Activated CD4-positive, alpha-beta T cell treated with anti-CD3 and anti-CD28 coated beads, Interleukin-2, amount 10 ng/mL, durations not matched to agents 7 days and 5 days (primary cell): ENCODE data around the gene SAMD14. TPM values are rescaled to one million over a fixed set of nuclear protein-coding genes. Genes with fewer than 3 reads are reported as not detected.
"Not testable (repeated sequence)": the region's sequence is repeated elsewhere in the genome, so short reads cannot be mapped to it uniquely, and the experiment has no call there.

Experiments
- CTCF ChIA-PET: fragments of 350-600 bp; sonication (Branson Sonifier 250); formaldehyde crosslinking; loops from one replicate; lab custom pipeline; 2021; ENCODE audit warnings: antibody characterized with exemption; lab: Charles Lee
- POLR2A ChIA-PET: fragments of 350-600 bp; sonication (Branson Sonifier 250); formaldehyde crosslinking; loops from one replicate; lab custom pipeline; 2021; ENCODE audit warnings: antibody characterized with exemption; lab: Charles Lee
- DNase-seq: peaks from one replicate; pipeline ENCODE4 v3.0.0-alpha.2; 2020
- H3K27ac Mint-ChIP-seq: one replicate; pipeline ENCODE4 v1.8.0; 2021; ENCODE audit warnings: mild to moderate bottlenecking, moderate library complexity, mixed read lengths
- H3K27me3 Mint-ChIP-seq: one replicate; pipeline ENCODE4 v1.8.0; 2021; ENCODE audit warnings: mixed read lengths
- H3K36me3 Mint-ChIP-seq: one replicate; pipeline ENCODE4 v1.8.0; 2021; ENCODE audit warnings: low read depth, mixed read lengths
- H3K4me1 Mint-ChIP-seq: one replicate; pipeline ENCODE4 v1.8.0; 2021; ENCODE audit warnings: mixed read lengths
- H3K4me3 Mint-ChIP-seq: one replicate; pipeline ENCODE4 v1.8.0; 2021; ENCODE audit warnings: mild to moderate bottlenecking, moderate library complexity, mixed read lengths
- H3K9me3 Mint-ChIP-seq: one replicate; pipeline ENCODE4 v1.8.0; 2021; ENCODE audit warnings: mixed read lengths
- total RNA-seq, 2 experiments: library from RNA; stranded (reverse); gene quantifications; one replicate each; pipeline ENCODE4 v1.2.3, GENCODE V29; 2021

Gene SAMD14
- total RNA-seq, 2 experiments from 2014 or later, result 0.07 to 0.23 TPM

- DNase-seq, result no peak
- Mint-ChIP-seq H3K4me3 (no peak overlapping the region), H3K4me1 (no peaks in the 10 kb centered on the region), H3K9me3 (no peaks in the 10 kb centered on the region), H3K36me3 (no peaks in the 10 kb centered on the region), H3K27me3 (peaks cover under 1% of the 10 kb centered on the region), H3K27ac (peak overlapping the region; percentile 43)
- ChIA-PET POLR2A (no interaction called here), CTCF (interaction anchor here (0.7 to 2.4 kb wide), 4 partner anchors 7 to 99 kb away, joined by 3 to 7 read pairs (median 3); partner anchors contain the start of gene ITGA3)
These were observed 66.3 kb downstream of the SAMD14 start for GRCh38 chr17:50063561-50064252.

DNA sequence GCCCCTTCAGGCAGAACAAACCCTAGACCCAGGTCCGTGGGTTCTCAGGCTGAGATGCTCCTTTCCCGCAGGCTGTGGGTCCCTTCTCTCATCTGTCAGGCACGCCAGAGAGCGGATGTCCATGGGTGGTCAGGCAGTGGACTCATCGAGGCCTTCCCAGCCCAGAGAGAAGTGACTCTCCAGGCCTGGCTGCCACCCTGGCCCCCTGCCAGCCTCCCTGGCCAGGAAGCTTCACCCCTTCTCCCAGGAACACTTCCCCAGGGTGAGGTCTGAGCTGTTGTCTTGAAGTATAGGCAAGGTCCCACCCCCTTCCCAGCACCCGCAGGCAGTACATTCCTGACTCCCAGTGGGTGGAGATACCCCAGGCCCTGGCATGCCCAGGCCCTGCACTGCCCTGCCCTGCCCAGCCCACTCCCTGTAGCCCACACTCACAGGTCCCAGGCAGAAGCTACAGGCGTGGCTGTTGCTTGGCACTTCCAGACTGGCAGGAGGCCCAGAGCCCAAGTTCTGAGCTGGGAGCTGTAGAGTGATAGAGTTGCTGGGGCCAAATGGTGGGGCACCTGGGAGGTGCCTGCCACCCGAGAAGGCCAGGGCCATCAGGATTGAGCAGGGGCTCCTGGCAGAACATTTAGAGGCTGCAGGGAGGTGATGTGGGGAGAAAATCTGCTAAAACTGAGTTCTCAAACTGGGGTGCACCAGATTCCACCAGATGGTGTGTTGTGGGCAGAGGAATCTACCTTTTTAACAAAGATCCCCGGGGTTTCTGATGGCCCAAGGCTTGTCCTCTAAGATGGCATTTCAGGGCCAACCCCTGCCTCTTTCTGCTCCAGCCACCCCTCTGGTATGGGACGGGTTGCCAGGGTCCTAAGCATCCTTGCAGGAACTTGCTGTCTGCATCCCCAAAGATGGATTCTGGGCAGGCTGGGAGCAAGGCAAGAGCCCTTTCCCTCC lies 67.4 kb downstream of the SAMD14 start:
- peaks cover 7% of the 10 kb centered on the region for H3K27me3 Mint-ChIP-seq
- POLR2A ChIA-PET, result no interaction called here
- no peaks in the 10 kb centered on the region for H3K9me3 Mint-ChIP-seq
- DNase-seq, result no peak
- no peak overlapping the region for H3K4me3 Mint-ChIP-seq
- CTCF ChIA-PET, result interaction anchor here (0.8 to 1.0 kb wide), 4 partner anchors 25 to 52 kb away, joined by 3 to 4 read pairs (median 3); no protein-coding TSS in a partner anchor
- H3K27ac Mint-ChIP-seq, result no peak overlapping the region
- no peaks in the 10 kb centered on the region for H3K36me3 Mint-ChIP-seq
- peaks cover 4% of the 10 kb centered on the region for H3K4me1 Mint-ChIP-seq

GRCh38 chr17:50061713-50062045 lies 68.3 kb downstream of the SAMD14 start:
- POLR2A ChIA-PET, DNase-seq, H3K9me3 Mint-ChIP-seq, H3K4me3 Mint-ChIP-seq, H3K36me3 Mint-ChIP-seq, H3K27me3 Mint-ChIP-seq, H3K27ac Mint-ChIP-seq: not testable (repeated sequence)
- CTCF ChIA-PET, result interaction anchor here (1.6 to 1.9 kb wide), 2 partner anchors 15 to 32 kb away, joined by 5 to 6 read pairs; no protein-coding TSS in a partner anchor
- peaks cover 11% of the 10 kb centered on the region for H3K4me1 Mint-ChIP-seq

- CTCF ChIA-PET, result interaction anchor here (1.1 to 1.9 kb wide), 6 partner anchors 14 to 43 kb away, joined by 3 to 6 read pairs (median 4); no protein-coding TSS in a partner anchor
These were observed 68.8 kb downstream of the SAMD14 start for GRCh38 chr17:50060951-50061712.

More at GRCh38 chr17:50060951-50061712, 68.8 kb downstream of the SAMD14 start:
- Mint-ChIP-seq H3K4me3 (no peak overlapping the region), H3K27me3 (peaks cover 7% of the 10 kb centered on the region), H3K36me3 (no peaks in the 10 kb centered on the region), H3K9me3 (no peaks in the 10 kb centered on the region), H3K4me1 (peaks cover 14% of the 10 kb centered on the region), H3K27ac (no peak overlapping the region)
- no peak for DNase-seq
- POLR2A ChIA-PET, result no interaction called here

Other genes with a start within 250 kb of the SAMD14 start
- gene DLX4, start 161.0 kb downstream of the SAMD14 start, total RNA-seq, result under 1 TPM; 0.17 to 0.35 TPM
- not detected for gene DLX3, start 134.9 kb downstream of the SAMD14 start, total RNA-seq
- gene ITGA3, start 74.0 kb downstream of the SAMD14 start, total RNA-seq, result 1 to 10 TPM; 5.8 to 7.9 TPM
- gene PDK2, start 34.8 kb downstream of the SAMD14 start, total RNA-seq, result 10 to 100 TPM; 29.4 to 31.3 TPM
- gene PPP1R9B, start 20.5 kb upstream of the SAMD14 start, total RNA-seq, result 100 to 1,000 TPM; 110 to 117 TPM
- not detected for gene SGCA, start 35.8 kb upstream of the SAMD14 start, total RNA-seq
- gene COL1A1, start 71.5 kb upstream of the SAMD14 start, total RNA-seq, result under 1 TPM; 0.31 to 0.55 TPM
- not detected for gene TMEM92, start 144.3 kb upstream of the SAMD14 start, total RNA-seq
- 10 to 100 TPM; 22.1 to 23.6 TPM for gene XYLT2, start 216.0 kb upstream of the SAMD14 start, total RNA-seq
- 10 to 100 TPM; 62.9 to 71.4 TPM for gene MRPL27, start 243.0 kb upstream of the SAMD14 start, total RNA-seq
- 10 to 100 TPM; 19.9 to 21.8 TPM for gene EME1, start 243.1 kb upstream of the SAMD14 start, total RNA-seq